GM19463 (cell line): Measurements from ENCODE around the gene CDC25B.

Experiments
- ATAC-seq: cut with Tn5 transposase; IDR thresholded peaks from one replicate; pipeline ENCODE4 v1.9.1; 2021; ENCODE audit warnings: mild to moderate bottlenecking, moderate library complexity; ENCODE audit not compliant: unreplicated experiment

The CDC25B gene

DNA sequence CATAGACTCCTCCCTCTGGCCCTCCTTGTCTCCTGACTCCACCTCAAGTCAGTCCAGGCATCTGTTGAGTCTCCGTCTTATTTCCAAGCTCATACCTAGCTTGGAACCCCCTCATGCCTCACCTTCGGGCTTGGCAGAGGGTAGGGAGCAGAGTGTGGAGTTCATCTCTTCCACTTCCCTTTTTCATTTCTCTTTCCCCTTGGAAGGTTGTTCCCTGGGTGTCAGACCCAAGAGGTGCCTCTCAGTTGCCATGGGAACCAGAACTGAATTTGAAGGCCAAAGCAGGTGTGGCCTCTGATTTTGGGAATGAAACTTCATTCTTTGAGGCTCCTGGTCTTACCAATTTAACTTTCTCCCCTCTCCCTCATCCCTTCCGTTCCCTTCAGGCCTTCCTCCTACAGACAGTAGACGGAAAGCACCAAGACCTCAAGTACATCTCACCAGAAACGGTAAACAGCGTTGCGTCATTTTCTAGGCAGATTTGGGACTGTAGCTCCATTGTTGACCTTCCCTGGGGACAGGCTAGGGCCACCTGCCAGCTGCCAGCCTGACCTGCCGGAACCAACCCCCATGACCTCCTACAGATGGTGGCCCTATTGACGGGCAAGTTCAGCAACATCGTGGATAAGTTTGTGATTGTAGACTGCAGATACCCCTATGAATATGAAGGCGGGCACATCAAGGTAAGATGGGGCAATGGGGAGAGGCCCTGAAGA, 6.6 kb downstream of the CDC25B start:
- ATAC-seq, result no peak

DNA sequence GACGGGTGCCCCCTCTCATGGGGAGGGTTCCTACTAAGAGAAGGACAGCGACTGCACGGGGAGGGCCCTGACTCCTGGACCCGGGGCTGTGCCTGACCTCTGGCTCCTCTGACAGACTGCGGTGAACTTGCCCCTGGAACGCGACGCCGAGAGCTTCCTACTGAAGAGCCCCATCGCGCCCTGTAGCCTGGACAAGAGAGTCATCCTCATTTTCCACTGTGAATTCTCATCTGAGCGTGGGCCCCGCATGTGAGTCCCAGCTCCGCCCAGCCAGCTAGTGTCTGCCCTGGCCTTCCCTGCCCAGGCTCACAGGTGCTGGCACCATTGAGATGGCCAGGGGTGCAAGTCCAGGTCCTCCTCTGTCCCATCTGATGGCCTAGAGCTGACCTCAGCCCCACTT, 7.2 kb downstream of the CDC25B start:
- ATAC-seq, result no peak

DNA sequence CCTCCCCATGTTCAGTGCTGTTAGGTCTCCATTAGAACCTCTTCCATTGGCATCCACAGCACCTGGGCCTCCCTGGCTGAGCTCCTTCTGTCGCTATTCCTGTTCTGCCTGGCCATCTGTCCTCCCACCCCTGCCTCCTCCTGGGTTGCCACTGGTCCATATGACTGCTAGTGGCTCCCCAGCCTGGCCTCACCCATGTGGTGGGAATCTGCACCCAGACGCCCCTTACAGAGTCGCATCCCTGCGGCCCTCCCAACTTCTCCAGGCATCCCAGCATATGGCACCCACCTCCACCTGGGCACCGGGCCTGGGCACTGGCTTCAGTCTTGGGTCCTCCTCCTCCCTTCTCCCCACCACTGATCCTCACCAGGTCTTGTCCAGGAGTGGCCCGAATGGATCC, 7.7 kb downstream of the CDC25B start:
- no peak for ATAC-seq

DNA sequence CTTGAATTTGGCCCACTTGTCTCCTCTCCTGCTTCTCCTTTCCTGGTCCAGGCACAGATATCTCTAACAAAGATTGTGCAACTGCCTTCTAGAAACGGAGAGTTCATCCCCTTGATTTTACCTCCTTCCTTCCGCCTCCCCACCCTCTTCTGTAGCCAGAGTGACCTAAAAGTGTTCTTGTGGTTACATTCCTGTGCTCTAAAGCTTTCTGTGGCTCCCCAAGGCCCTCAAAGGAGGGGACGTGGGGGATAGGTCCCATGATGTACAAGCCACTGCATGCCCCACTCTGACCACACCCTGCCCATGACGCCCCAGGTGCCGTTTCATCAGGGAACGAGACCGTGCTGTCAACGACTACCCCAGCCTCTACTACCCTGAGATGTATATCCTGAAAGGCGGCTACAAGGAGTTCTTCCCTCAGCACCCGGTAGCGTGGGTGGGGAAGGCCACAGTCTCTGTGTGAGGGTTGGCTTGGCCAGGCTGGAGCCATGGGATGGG, 8.2 kb downstream of the CDC25B start:
- no peak for ATAC-seq

DNA sequence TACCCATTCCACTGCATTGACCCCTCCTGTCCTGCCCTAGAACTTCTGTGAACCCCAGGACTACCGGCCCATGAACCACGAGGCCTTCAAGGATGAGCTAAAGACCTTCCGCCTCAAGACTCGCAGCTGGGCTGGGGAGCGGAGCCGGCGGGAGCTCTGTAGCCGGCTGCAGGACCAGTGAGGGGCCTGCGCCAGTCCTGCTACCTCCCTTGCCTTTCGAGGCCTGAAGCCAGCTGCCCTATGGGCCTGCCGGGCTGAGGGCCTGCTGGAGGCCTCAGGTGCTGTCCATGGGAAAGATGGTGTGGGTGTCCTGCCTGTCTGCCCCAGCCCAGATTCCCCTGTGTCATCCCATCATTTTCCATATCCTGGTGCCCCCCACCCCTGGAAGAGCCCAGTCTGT, 8.7 kb downstream of the CDC25B start:
- ATAC-seq, result no peak

DNA sequence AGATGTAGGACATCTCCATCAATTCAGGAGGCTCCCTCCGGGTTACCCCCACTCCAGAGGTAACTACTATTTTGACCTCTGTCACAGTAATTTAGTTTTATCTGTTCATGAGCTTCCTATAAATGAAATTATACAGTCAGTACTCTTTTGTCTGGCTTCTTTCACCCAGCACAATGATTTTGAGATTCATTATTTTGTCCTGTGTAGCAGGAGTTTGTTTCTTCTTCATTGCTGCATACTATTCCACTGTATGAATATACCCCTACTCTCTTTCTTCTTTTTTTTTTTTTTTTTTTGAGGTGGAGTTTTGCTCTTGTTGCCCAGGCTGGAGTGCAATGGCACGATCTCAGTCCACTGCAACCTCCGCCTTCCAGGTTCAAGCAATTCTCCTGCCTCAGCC, 12.4 kb downstream of the CDC25B start:
- ATAC-seq, result no peak

DNA sequence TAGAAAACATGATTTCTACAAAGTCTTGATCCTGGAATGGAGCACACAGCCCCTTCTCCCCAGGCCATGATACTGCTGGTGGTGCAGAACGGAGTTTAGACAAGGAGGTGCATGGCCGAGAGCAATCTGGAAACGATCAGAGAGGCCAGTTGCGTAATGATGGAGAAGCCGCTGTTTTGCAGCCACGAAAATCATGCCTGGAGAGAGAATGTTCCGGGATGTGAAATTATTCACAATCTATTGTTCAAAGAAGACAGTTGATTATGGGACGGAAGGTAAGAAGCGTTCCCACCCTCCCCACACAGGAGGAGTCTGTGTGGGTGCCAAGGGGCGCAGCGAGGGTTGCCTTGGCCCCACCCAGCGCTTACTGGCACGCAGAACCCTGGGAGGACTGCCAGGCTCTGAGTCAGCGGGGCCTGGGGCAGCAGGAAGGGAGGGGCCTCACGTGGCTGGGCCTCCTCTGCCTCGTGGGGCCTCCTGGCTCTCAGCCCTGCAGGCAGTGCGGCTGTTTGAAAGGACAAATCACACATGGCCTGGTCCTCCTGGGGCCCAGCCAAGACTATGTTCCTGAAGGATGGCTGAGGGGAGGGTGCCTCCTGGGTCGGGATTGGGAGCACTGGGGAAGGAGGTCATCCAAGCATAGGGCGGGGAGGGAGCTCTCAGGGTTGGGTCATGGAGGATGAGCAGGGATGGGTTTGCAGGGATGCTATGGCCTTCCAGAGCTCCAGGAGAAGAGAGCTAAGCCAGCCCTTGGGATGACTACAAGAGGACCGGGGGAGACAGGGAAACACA, 15.6 kb downstream of the CDC25B start:
- peak; percentile 78 for ATAC-seq

DNA sequence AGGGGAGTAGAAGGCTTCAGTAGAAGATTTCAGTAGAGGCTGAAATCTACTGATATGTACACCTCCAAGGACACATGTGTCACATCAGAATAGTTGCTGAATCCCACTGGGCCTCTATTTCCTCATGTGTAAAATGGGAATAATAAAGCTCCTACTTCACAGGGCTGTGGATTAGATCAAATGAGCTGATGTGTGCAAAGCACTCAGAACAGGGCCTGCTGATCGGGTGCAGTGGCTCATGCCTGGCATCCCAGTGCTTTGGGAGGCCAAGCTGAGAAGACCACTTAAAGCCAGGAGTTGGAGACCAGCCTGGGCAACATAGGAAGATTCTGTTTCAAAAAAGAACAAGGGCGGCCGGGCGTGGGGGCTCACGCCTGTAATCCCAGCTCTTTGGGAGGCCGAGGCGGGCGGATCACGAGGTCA, 16.2 kb downstream of the CDC25B start:
- no peak for ATAC-seq

DNA sequence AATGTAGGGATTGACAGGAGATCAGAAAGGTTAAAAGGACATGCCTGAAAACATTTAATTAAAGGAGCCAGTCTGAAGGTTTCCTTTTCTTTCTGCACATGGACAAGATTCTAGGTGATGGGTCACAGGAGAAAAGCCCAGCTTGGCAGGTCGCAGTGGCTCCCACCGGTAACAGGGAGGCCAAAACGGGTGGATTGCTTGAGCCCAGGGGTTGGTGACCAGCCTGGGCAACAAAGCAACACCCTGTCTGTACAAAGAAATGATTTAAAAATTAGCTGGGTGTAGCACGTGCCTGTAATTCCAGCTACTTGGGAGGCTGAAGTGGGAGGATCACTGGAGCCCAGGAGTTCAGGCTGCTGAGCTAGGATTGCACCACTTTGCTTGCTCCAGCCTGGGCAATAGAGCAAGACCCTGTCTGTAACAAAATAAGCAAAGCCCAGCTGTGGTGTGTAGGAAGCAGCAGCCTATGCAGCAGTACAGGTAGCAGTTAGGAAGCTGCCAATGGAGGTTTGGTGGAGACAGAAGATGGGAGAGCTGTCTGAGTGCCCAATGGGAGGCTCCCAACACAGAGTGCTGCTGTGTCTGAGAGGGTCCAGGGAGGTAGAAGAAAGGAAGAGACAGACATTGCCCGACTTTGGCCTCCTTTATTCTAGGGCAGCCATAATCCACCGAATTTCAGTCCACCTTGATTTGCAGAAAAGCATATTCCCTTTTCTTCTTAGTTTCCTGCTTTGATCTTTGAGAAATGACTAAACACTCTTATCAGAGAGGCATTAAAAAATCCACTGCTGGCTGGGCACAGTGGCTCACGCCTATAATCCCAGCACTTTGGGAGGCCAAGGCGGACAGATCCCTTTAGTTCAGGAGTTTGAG, 17.1 kb downstream of the CDC25B start:
- ATAC-seq, result no peak

DNA sequence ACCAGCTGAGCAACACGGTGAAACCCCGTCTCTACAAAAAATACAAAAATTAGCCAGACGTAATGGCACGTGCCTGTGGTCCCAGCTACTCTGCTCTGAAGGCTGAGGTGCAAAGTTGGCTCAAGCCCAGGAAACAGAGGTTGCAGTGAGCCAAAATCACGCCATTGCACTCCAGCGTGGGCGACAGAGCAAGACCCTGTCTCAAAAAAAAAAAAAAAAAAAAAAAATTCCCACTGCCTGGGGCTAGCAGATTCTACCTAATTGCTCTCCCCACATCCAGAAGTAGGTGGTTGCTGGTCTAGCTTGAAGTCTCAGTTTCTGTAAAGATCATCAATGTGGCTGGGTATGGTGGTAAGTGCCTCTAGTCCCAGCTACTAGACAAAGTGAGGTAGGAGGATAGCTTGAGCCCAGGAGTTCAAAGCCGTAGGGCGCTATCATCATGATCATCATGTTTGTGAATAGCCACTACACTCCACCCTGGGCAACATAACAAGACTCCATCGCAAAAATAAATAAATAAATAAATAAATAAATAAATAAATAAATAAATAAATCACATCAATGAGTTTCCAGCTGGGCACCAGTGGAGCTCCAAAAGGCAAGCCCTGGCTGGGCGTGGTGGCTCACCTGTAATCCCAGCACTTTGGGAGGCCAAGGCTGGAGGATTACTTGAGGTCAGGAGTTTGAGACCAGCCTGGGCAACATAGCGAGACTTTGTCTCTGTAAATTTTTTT, 17.9 kb downstream of the CDC25B start:
- ATAC-seq, result no peak

DNA sequence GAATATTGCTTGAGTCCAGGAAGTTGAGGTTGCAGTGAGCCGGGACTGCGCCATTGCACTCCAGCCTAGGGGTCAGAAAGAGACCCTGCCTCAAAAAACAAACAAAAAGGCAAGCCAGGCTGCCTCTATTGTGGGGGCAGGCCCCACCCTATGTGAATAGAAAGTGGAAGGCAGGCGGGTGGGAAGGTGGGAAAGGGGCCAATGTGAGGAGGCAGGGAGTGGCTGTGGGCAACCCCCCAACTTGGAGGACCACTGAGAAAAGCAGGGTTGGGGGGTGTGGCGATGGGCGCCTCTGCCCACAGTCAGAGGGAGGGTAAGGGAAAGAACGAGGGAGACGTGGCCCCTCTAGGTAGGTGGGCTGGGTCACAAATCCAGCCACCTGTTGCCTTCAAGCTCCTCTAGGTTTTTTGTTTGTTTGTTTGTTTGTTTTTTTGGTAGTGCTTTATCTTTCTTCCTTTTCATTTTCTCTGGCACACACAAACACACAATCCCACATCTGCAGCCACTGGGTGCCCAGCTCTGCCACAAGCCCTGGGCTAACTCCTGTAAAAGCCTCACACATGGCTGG, 18.9 kb downstream of the CDC25B start:
- no peak for ATAC-seq

DNA sequence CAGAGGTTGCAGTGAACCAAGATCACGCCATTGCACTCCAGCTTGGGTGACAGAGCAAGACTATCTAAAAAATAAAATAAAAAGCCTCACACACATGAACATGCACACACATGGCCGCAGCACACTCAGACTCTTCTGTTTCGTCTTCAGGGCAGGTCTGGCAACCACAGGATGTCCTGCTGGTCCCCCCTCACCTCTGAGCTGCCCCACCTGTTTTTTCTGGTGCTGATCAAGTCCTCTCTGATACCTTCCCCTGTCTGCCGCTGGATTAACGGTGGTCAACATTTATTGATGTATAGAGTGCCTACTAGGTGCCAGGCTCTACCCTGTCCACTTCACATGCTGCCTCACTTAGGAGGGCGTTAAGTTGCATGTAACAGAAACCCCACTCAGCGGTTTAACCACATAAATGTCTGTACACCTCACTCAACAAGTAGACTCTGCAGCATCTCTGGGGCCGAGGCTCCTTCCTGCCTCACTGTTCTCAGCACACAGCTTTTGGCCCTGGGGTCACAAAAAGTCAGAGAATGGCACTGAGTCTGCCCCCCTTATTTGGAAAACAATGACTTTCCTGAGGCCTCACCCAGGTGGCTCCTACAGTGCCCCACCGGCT, 19.7 kb downstream of the CDC25B start:
- no peak for ATAC-seq

DNA sequence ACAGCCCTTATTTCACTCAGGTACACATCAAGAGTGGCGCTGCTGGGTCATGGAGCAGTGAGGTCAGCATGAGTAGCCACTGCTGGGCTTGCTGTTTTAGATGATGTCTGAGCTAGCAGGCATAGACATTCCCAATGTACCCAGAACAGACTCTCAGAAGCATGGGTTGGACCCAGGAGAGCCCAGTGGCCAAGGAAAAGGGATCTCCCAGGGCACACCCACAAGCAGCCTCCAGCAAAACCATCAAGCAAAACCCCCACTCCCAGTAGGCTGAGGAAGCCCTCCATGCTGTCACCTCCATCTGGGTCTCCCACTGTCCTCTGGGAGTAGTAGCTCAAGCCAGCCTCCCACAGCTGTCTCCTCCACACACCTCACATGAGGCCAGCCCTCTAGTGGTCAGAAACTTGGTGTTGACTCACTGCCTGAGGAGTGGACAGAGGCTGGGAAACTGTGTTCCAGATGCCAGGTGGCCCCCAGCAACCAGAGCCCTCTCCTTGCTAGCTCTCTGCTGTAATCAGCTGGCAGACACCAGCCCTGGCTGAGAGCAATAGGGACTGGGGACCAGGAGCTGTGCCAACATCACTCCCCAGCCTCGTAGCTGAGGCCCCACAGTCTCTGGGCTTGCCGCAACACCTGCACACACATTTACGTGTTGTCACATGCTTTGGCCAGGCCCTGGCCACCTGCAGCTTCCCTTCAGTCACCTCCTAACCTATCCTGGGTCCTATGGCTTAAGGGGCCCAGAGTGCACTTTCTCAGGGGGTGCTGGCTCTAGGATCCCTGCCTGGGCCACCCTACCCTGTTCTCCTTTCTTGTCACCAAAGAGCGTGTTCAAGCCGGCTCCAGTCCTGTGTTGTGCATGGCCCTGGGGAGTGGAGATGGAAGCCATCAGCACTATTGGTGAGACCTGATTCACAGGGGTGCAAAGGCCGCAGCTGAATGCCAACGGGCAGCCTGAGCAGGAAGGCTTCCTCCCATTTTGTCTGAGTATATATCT, 22.3 kb downstream of the CDC25B start:
- no peak for ATAC-seq

DNA sequence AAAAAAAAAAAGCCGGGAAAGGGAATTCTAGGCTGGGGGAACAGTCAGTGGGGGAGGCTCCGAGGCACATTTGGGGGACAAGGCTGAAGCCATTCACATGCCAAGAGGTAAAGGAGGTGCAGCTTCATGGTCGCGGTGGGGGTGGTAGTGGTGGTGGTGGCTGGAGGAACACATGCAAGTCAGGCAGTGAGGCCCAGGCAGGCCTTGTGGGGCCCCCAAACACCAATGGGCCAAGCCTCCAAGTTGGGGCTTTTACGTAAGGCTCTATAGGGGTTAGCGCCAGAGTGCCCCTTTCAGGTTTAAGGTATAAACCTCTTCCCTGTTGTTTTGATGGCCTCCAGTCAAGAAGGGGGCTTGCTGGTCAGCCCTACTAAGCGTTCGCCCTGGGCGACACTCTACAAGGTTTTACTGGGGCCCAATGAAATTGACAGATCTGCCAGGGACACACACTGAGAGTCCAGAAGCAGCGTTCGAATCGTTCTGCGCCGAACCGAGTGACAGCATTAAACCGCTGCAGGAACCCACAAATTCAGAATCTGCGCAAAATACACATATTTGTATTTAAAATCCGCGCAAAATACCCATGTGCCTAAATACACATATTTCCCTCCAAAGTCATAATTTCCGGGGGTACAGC, 23.4 kb downstream of the CDC25B start:
- ATAC-seq, result no peak

DNA sequence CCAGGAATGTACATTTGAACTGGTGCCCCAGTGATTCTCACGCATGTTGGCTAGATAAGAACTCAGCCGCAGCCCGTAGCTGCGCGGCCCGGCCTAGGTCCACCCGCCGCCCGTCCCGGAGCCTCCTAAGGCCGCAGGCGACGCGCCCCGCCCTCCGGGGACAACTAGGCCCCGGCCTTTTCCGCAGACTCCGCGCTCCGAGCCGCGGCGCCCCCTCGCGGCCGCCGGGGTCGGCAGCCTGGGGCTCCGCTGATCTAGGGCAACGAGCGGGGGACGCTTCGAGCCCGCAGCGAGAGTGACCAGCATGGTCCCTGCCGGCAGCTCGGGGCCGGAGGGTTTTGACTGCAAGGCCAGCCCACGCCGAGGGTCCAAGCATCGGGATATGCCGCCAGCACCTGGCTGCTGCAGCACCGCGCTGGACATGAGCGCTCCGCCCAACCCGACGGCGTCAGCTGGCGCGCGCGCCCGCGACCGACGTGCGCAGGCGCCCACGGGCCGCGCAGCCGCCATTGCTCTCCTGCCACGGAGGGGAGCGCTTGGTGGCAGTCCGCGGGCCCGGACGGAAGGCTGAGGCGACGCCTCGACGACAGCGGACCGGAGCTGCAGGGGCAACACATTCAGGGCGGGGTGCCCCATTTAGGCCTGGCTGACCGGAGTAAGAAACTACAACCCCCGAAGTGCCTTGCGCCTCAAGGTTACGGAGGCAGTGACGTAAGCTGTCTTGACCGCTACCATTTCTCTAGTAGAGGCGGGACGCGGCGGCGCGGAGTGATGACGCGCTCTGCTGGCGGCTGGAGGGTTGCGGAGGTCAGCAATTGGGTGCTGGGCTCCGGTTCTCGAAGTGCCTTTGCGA, 24.2 kb downstream of the CDC25B start, which contains the start of gene AP5S1:
Gene AP5S1, plus strand, starts transcription at position 500 of the 853 bp plus-strand sequence. CDS start 1,571 bp downstream, outside the sequence.
- ATAC-seq, result peak; percentile 83

DNA sequence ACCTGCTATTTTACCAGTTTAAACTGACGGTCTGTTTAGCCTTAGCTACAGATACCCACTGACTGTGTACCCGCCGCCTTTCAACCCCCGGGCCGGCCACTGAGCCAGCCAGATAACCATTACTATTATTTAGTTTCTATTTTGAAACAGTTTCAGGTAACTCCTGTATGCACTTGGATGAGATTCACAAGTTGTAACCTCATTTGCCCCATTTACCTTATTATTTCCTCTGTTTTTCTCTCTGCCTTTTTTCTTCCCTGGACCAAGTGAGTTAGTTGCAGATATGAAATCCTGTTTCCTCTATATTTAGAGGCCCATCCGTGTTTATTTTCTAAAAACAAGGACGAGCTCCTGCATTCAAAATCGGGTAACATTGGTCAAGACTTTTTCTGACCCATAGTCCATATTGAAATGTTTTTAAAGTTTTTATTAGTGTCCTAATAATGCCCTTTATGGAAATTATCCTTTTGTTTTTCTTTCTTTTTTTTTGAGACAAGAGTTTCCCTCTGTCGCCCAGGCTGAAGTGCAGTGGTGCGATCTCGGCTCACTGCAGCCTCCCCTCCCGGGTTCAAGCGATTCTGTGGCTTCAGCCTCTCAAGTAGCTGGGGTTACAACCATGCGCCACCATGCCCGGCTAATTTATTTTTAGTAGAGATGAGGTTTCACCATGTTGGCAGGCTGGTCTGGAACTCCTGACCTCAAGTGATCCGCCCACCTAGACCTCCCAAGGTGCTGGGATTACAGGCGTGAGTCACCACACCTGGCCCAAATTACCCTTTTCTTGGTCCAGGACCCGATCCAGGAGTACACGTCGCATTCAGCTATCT, 25.0 kb downstream of the CDC25B start:
- ATAC-seq, result peak; percentile 2
